CD14-positive monocyte (primary cell): ENCODE measurements around the gene LTV1. TPM values are rescaled to one million over a fixed set of nuclear protein-coding genes. Genes with fewer than 3 reads are reported as not detected.

ENCODE experiments used
- DNase-seq, 3 donors: peaks; one replicate each; pipeline ENCODE4 v3.0.0-alpha.2; 2011 to 2022
- H2AFZ ChIP-seq: 2 replicates; pipeline ENCODE4 v1.6.0; 2012; ENCODE audit warnings: mild to moderate bottlenecking, low read depth, low read length, inconsistent platforms; ENCODE audit not compliant: insufficient read depth, poor library complexity, severe bottlenecking
- H3K27ac ChIP-seq, 2 donors: 1 replicate in 1 of 2; 2 replicates in 1 of 2; pipeline ENCODE4 v1.5.1; 2012 to 2013; ENCODE audit warnings: low read length in 2 of 2, control low read depth in 1 of 2, inconsistent platforms in 1 of 2, low read depth in 1 of 2, mild to moderate bottlenecking in 1 of 2
- H3K27me3 ChIP-seq, 2 donors: one replicate each; pipeline versions ENCODE4 v1.6.0 to v1.6.1; 2011 to 2013; ENCODE audit warnings: low read length in 2 of 2; ENCODE audit not compliant: control insufficient read depth in 2 of 2, insufficient read depth in 2 of 2
- H3K36me3 ChIP-seq, 2 donors: replicated peaks in 1 of 2; 1 replicate in 1 of 2; 2 replicates in 1 of 2; pipeline versions ENCODE4 v1.5.1 to v1.6.1; 2012 to 2013; ENCODE audit warnings: low read length in 2 of 2, control low read depth in 1 of 2, inconsistent platforms in 1 of 2, mild to moderate bottlenecking in 1 of 2; ENCODE audit not compliant: insufficient read depth in 2 of 2, control insufficient read depth in 1 of 2
- H3K4me1 ChIP-seq, 2 donors: 1 replicate in 1 of 2; 2 replicates in 1 of 2; pipeline versions ENCODE4 v1.5.1 to v1.6.1; 2012 to 2013; ENCODE audit warnings: low read length in 2 of 2, control low read depth in 1 of 2, inconsistent platforms in 1 of 2, mild to moderate bottlenecking in 1 of 2, moderate library complexity in 1 of 2; ENCODE audit not compliant: insufficient read depth in 2 of 2, control insufficient read depth in 1 of 2
- H3K4me2 ChIP-seq: replicated peaks from 2 replicates; pipeline ENCODE3; 2012; ENCODE audit warnings: low read length, moderate library complexity, mild to moderate bottlenecking; ENCODE audit not compliant: poor library complexity, severe bottlenecking; ENCODE audit errors: extremely low read depth
- H3K4me3 ChIP-seq, 3 experiments: fragments of 200-600 bp in 1 of 3; sonication (generic) in 1 of 3; replicated peaks in 1 of 3; 1 replicate in 2 of 3; 2 replicates in 1 of 3; pipeline ENCODE4 v1.5.1; 2011 to 2013; ENCODE audit warnings: low read length in 3 of 3, mild to moderate bottlenecking in 3 of 3, control low read depth in 2 of 3, low read depth in 2 of 3, inconsistent platforms in 1 of 3, moderate library complexity in 1 of 3
- H3K79me2 ChIP-seq: 2 replicates; pipeline ENCODE4 v1.6.0; 2012; ENCODE audit warnings: mild to moderate bottlenecking, control low read depth, inconsistent platforms, low read length, moderate library complexity; ENCODE audit not compliant: insufficient read depth
- H3K9ac ChIP-seq: 2 replicates; pipeline ENCODE4 v1.6.0; 2017; ENCODE audit warnings: low read length, mild to moderate bottlenecking; ENCODE audit not compliant: insufficient read depth, poor library complexity, severe bottlenecking
- H3K9me3 ChIP-seq, 2 donors: replicated peaks in 1 of 2; 1 replicate in 1 of 2; 2 replicates in 1 of 2; pipeline versions ENCODE4 v1.5.1 to v1.6.1; 2012 to 2013; ENCODE audit warnings: low read length in 2 of 2, control low read depth in 1 of 2; ENCODE audit not compliant: control insufficient read depth in 1 of 2, insufficient read depth in 1 of 2
- H4K20me1 ChIP-seq: 2 replicates; pipeline ENCODE4 v1.6.0; 2012; ENCODE audit warnings: mild to moderate bottlenecking, low read length, control low read depth, moderate library complexity; ENCODE audit not compliant: insufficient read depth
- H3K27ac Mint-ChIP-seq, 7 donors: one replicate each; pipeline ENCODE4 v1.8.0; 2020; ENCODE audit warnings: mild to moderate bottlenecking in 7 of 7, mixed read lengths in 7 of 7, moderate library complexity in 6 of 7, inconsistent platforms in 2 of 7
- H3K27me3 Mint-ChIP-seq, 3 donors: one replicate each; pipeline ENCODE4 v1.8.0; 2021 to 2022; ENCODE audit warnings: low read depth in 3 of 3, mild to moderate bottlenecking in 3 of 3, mixed read lengths in 3 of 3, moderate library complexity in 3 of 3, inconsistent platforms in 1 of 3
- H3K36me3 Mint-ChIP-seq, 2 donors: one replicate each; pipeline ENCODE4 v1.8.0; 2020; ENCODE audit warnings: mixed read lengths in 2 of 2, inconsistent platforms in 1 of 2, mild to moderate bottlenecking in 1 of 2
- H3K4me1 Mint-ChIP-seq: one replicate; pipeline ENCODE4 v1.8.0; 2020; ENCODE audit warnings: mild to moderate bottlenecking, mixed read lengths
- H3K4me3 Mint-ChIP-seq, 2 donors: one replicate each; pipeline ENCODE4 v1.8.0; 2020; ENCODE audit warnings: mild to moderate bottlenecking in 2 of 2, mixed read lengths in 2 of 2, moderate library complexity in 1 of 2
- H3K9me3 Mint-ChIP-seq, 7 donors: one replicate each; pipeline ENCODE4 v1.8.0; 2020 to 2022; ENCODE audit warnings: mixed read lengths in 7 of 7, mild to moderate bottlenecking in 6 of 7, moderate library complexity in 6 of 7, inconsistent platforms in 2 of 7
- CTCF ChIP-seq: fragments of 200-600 bp; IDR thresholded peaks from one replicate; pipeline ENCODE4 v1.8.0; 2022; ENCODE audit warnings: antibody characterized with exemption, mild to moderate bottlenecking
- WGBS: methylation state at CpG from one replicate; pipeline ENCODE4 v1.1.5; 2013; ENCODE audit warnings: missing lambda C conversion rate; ENCODE audit not compliant: insufficient coverage; 5-methylcytosine and 5-hydroxymethylcytosine counted together
- intact Hi-C, 2 donors: fragments of 100-400 bp; cut with micrococcal nuclease; formaldehyde crosslinking; loops; one replicate each; pipeline versions ENCODE4 v1.15.0 to v1.15.1; 2023
- polyA plus RNA-seq, 3 donors: library from polyadenylated mRNA; depleted of rRNA in 1 of 3; unstranded in 2 of 3; stranded (reverse) in 1 of 3; fragments of 300-500 nt in 2 of 3; fragments of >200 nt in 1 of 3; fragmentation: Illumina TruSeq in 2 of 3; gene quantifications; 1 replicate in 2 of 3; 2 replicates in 1 of 3; pipeline ENCODE4 v1.2.3, GENCODE V29; 2012 to 2021

LTV1 gene
- polyA plus RNA-seq, 3 donors = 10.5 to 15.4 (median 11.6) TPM

GRCh38 chr6:143836150-143836549 lies 7.0 kb upstream of the LTV1 start:
- H4K20me1 ChIP-seq = no peaks in the 10 kb centered on the region
- no peak overlapping the region for H3K27ac ChIP-seq
- Mint-ChIP-seq H3K27me3 (peaks cover 0 to 1% (median 1%) of the 10 kb centered on the region in 3 donors), H3K4me3 (no peak overlapping the region), H3K4me1 (no peaks in the 10 kb centered on the region), H3K9me3 (peaks cover 0 to 4% (median 2%) of the 10 kb centered on the region in 7 donors), H3K27ac (no peak overlapping the region), H3K36me3 (peaks cover 0 to 3% of the 10 kb centered on the region in 2 donors)
- no peak overlapping the region for H3K9ac ChIP-seq
- no peaks in the 10 kb centered on the region for H3K36me3 ChIP-seq
- no peaks in the 10 kb centered on the region for H3K79me2 ChIP-seq
- H3K27me3 ChIP-seq = no peaks in the 10 kb centered on the region
- H3K4me3 ChIP-seq = no peak overlapping the region
- intact Hi-C loops = no loop called here
- H3K4me1 ChIP-seq = no peaks in the 10 kb centered on the region
- no peak for TF ChIP-seq CTCF
- H2AFZ ChIP-seq = no peak overlapping the region
- no peak overlapping the region for H3K4me2 ChIP-seq
- DNase-seq = no peak
- WGBS = 100% methylated on average over 1 of the region's 2 CpGs
- H3K9me3 ChIP-seq = no peaks in the 10 kb centered on the region

GRCh38 chr6:143838395-143838794 lies 4.7 kb upstream of the LTV1 start:
- intact Hi-C loops = no loop called here
- Histone ChIP-seq H3K4me3 (no peak overlapping the region), H3K36me3 (no peaks in the 10 kb centered on the region), H2AFZ (no peak overlapping the region), H4K20me1 (no peaks in the 10 kb centered on the region), H3K4me1 (peaks cover 6 to 11% of the 10 kb centered on the region in 2 donors), H3K9me3 (no peaks in the 10 kb centered on the region), H3K9ac (no peak overlapping the region), H3K4me2 (no peak overlapping the region), H3K79me2 (peaks cover 3% of the 10 kb centered on the region), H3K27me3 (no peaks in the 10 kb centered on the region), H3K27ac (no peak overlapping the region)
- Mint-ChIP-seq H3K9me3 (peaks cover 0 to 5% (median 2%) of the 10 kb centered on the region in 7 donors), H3K27ac (no peak overlapping the region), H3K4me3 (no peak overlapping the region), H3K36me3 (no peaks in the 10 kb centered on the region), H3K4me1 (peaks cover 5% of the 10 kb centered on the region), H3K27me3 (peaks cover 0 to 1% (median 1%) of the 10 kb centered on the region in 3 donors)
- no peak for TF ChIP-seq CTCF
- DNase-seq = no peak
- 75% methylated on average over 2 of the region's 5 CpGs for WGBS
